ENCODE results near the gene CCDC182. TPM values are rescaled to one million over a fixed set of nuclear protein-coding genes. Genes with fewer than 3 reads are reported as not detected.
A peak's percentile ranks its signal among the peaks of the same experiment; 100 is the strongest.

The CCDC182 gene
- total and polyA plus RNA-seq, 2 of the 13 experiments (the other 11 are each of a cell fraction or from before 2014, with no cell fraction given), result not detected

GRCh38 chr17:57783338-57783742, 38.2 kb upstream of the CCDC182 start (continued):
- TF ChIP-seq ZNF775 (CRISPR knock-in tag; IDR thresholded peaks at IDR 0.05; ENCODE audit: borderline replicate concordance), result no peak
- no peak for TF ChIP-seq ZNF652 (CRISPR knock-in tag; IDR thresholded peaks at IDR 0.05; ENCODE audit: borderline replicate concordance, low read depth)
- TF ChIP-seq ZNF292 (CRISPR knock-in tag; IDR thresholded peaks at IDR 0.05; ENCODE audit: borderline replicate concordance, low read depth), result no peak
- TF ChIP-seq ZNF362 (CRISPR knock-in tag; IDR thresholded peaks at IDR 0.05; ENCODE audit: borderline replicate concordance), result no peak
- TF ChIP-seq ZNF276 (CRISPR knock-in tag; IDR thresholded peaks at IDR 0.05; ENCODE audit: low read depth), result no peak
- no peak for TF ChIP-seq SNAI1 (CRISPR knock-in tag; IDR thresholded peaks at IDR 0.05; ENCODE audit: borderline replicate concordance)
- 0 out of 2 replicates have a peak, but pooled peaks have one; percentile 24 for TF ChIP-seq IRF9 (CRISPR knock-in tag; IDR thresholded peaks at IDR 0.05; ENCODE audit: borderline replicate concordance)
- no peak for TF ChIP-seq TBL1XR1 (IDR thresholded peaks at IDR 0.05; ENCODE audit: borderline replicate concordance, low read length, partially characterized antibody)
- TF ChIP-seq PBX3 (CRISPR knock-in tag; IDR thresholded peaks at IDR 0.05; ENCODE audit: borderline replicate concordance), result no peak
- peak; percentile 38; the same call in 1 of the 2 replicates for TF ChIP-seq ZNF788 (CRISPR knock-in tag; IDR thresholded peaks at IDR 0.05; ENCODE audit: borderline replicate concordance)
- TF ChIP-seq TFDP2 (CRISPR knock-in tag; IDR thresholded peaks at IDR 0.05), result peak; percentile 61; the same call in 1 of the 2 replicates
- TF ChIP-seq ZFY (CRISPR knock-in tag; IDR thresholded peaks at IDR 0.05), result no peak
- no peak; the same call in 1 of the 2 replicates for TF ChIP-seq RFXAP (CRISPR knock-in tag; IDR thresholded peaks at IDR 0.05; ENCODE audit: borderline replicate concordance)
- no peak for TF ChIP-seq PHB2 (IDR thresholded peaks at IDR 0.05; ENCODE audit: partially characterized antibody)
- TF ChIP-seq ZBED4 (CRISPR knock-in tag; IDR thresholded peaks at IDR 0.05; ENCODE audit: borderline replicate concordance), result no peak

Measured in HepG2 (cell line).